Karpas-422 (cell line): ENCODE measurements around the gene DMRTC2. TPM values are rescaled to one million over a fixed set of nuclear protein-coding genes. Genes with fewer than 3 reads are reported as not detected.
A peak's percentile ranks its signal among the peaks of the same experiment; 100 is the strongest.

Source experiments
- DNase-seq: peaks from one replicate; pipeline ENCODE4 v3.0.0-alpha.2; 2015
- H2AFZ ChIP-seq: fragments of 200-600 bp; sonication (generic); 2 replicates; pipeline ENCODE4 v1.6.1; 2014; ENCODE audit warnings: antibody characterized with exemption, low read length, mixed read lengths
- H3K27ac ChIP-seq: fragments of 200-600 bp; sonication (generic); 2 replicates; pipeline ENCODE4 v1.5.1; 2014; ENCODE audit warnings: mild to moderate bottlenecking, low read length, moderate library complexity
- H3K27me3 ChIP-seq: fragments of 200-600 bp; sonication (generic); 2 replicates; pipeline ENCODE4 v1.6.1; 2014; ENCODE audit warnings: low read length, mixed read lengths
- H3K36me3 ChIP-seq: fragments of 200-600 bp; sonication (generic); 2 replicates; pipeline ENCODE4 v1.6.1; 2014; ENCODE audit warnings: low read length, mixed read lengths; ENCODE audit not compliant: insufficient read depth
- H3K4me1 ChIP-seq: fragments of 200-600 bp; sonication (generic); 2 replicates; pipeline ENCODE4 v1.6.1; 2014; ENCODE audit warnings: mild to moderate bottlenecking, low read length, mixed read lengths
- H3K4me2 ChIP-seq: fragments of 200-600 bp; sonication (generic); 2 replicates; pipeline ENCODE4 v1.6.1; 2014; ENCODE audit warnings: low read length, low read depth, mild to moderate bottlenecking; ENCODE audit not compliant: poor library complexity, severe bottlenecking
- H3K4me3 ChIP-seq: fragments of 200-600 bp; sonication (generic); 2 replicates; pipeline ENCODE4 v1.5.1; 2014; ENCODE audit warnings: mild to moderate bottlenecking, antibody characterized with exemption, low read length, mixed read lengths
- H3K79me2 ChIP-seq: fragments of 200-600 bp; sonication (generic); 2 replicates; pipeline ENCODE4 v1.6.1; 2014; ENCODE audit warnings: mild to moderate bottlenecking, low read length, mixed read lengths
- H3K9ac ChIP-seq: fragments of 200-600 bp; sonication (generic); 2 replicates; pipeline ENCODE4 v1.6.0; 2014; ENCODE audit warnings: low read length
- H3K9me2 ChIP-seq: fragments of 200-600 bp; sonication (generic), shearing (Covaris generic); replicated peaks from 2 replicates; pipeline ENCODE4 v1.6.0; 2014; ENCODE audit warnings: mild to moderate bottlenecking, low read length, moderate library complexity; ENCODE audit not compliant: insufficient read depth
- H3K9me3 ChIP-seq: fragments of 300-700, 200-600 bp; sonication (generic); 2 replicates; pipeline ENCODE4 v1.6.1; 2014; ENCODE audit warnings: low read length, mixed read lengths
- H4K20me1 ChIP-seq: fragments of 200-600 bp; sonication (generic); 2 replicates; pipeline ENCODE4 v1.6.1; 2014; ENCODE audit warnings: mild to moderate bottlenecking, antibody characterized with exemption, low read length, low read depth; ENCODE audit not compliant: insufficient read depth
- total RNA-seq: library from RNA; depleted of rRNA; stranded (reverse); fragments of >200 nt; shearing (Covaris generic); gene quantifications from 2 replicates; pipeline ENCODE4 v1.2.3, GENCODE V29; 2014; ENCODE audit warnings: low replicate concordance

The DMRTC2 gene
- total RNA-seq, 1 experiment from 2014 or later, result not detected

DNA sequence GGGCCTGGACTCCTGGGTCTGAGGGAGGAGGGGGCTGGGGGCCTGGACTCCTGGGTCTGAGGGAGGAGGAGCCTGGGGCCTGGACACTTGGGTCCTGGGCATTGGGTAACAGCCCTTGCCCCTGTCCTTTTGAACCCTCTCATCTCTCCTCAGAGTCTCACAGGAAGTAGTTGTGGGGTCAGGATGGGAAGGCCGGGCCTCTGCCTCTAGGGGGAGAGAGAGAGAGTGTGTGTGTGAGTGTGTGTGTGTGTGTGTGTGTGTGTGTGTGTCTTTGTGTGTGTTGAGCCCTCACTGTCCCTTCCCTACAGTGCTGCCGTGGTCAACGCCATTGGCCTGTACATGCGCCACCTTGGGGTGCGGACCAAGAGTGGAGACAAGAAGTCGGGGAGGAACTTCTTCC is 49.1 kb downstream of the DMRTC2 start:
- Histone ChIP-seq H2AFZ (no peak overlapping the region), H4K20me1 (no peaks in the 10 kb centered on the region), H3K4me1 (peaks cover 9% of the 10 kb centered on the region), H3K36me3 (peaks cover 21% of the 10 kb centered on the region; the same call in 1 of the 2 replicates), H3K9ac (no peak overlapping the region), H3K9me2 (no peaks in the 10 kb centered on the region), H3K4me3 (no peak overlapping the region), H3K4me2 (no peak overlapping the region), H3K79me2 (no peaks in the 10 kb centered on the region; the same call in 1 of the 2 replicates), H3K27me3 (no peaks in the 10 kb centered on the region), H3K9me3 (no peaks in the 10 kb centered on the region), H3K27ac (no peak overlapping the region)
- peak; percentile 77 for DNase-seq

DNA sequence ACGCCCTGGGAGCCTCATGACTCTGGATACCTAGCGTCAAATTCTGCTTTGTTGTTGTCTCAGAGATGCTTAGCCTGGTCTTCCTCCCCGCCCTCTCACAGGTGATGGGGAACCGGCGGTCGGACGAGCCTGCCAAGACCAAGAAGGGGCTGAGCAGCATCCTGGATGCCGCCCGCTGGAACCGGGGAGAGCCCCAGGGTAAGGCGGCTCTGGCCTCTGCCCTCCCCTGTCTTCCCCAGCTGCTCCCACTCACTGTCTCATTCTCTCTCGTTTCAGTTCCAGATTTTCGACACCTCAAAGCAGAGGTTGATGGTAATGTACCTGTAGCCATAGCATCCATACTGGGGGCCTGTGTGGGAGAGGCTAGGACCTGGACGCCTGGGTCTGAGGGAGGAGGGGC is 49.5 kb downstream of the DMRTC2 start:
- H3K79me2 ChIP-seq, result no peaks in the 10 kb centered on the region; the same call in 1 of the 2 replicates
- no peaks in the 10 kb centered on the region for H4K20me1 ChIP-seq
- no peaks in the 10 kb centered on the region for H3K27me3 ChIP-seq
- peaks cover 9% of the 10 kb centered on the region for H3K4me1 ChIP-seq
- H2AFZ ChIP-seq, result no peak overlapping the region
- no peak overlapping the region for H3K4me2 ChIP-seq
- H3K4me3 ChIP-seq, result no peak overlapping the region
- H3K9me2 ChIP-seq, result no peaks in the 10 kb centered on the region
- no peak overlapping the region for H3K9ac ChIP-seq
- H3K9me3 ChIP-seq, result no peaks in the 10 kb centered on the region
- peaks cover 17% of the 10 kb centered on the region; the same call in 1 of the 2 replicates for H3K36me3 ChIP-seq
- no peak for DNase-seq
- H3K27ac ChIP-seq, result no peak overlapping the region

DNA sequence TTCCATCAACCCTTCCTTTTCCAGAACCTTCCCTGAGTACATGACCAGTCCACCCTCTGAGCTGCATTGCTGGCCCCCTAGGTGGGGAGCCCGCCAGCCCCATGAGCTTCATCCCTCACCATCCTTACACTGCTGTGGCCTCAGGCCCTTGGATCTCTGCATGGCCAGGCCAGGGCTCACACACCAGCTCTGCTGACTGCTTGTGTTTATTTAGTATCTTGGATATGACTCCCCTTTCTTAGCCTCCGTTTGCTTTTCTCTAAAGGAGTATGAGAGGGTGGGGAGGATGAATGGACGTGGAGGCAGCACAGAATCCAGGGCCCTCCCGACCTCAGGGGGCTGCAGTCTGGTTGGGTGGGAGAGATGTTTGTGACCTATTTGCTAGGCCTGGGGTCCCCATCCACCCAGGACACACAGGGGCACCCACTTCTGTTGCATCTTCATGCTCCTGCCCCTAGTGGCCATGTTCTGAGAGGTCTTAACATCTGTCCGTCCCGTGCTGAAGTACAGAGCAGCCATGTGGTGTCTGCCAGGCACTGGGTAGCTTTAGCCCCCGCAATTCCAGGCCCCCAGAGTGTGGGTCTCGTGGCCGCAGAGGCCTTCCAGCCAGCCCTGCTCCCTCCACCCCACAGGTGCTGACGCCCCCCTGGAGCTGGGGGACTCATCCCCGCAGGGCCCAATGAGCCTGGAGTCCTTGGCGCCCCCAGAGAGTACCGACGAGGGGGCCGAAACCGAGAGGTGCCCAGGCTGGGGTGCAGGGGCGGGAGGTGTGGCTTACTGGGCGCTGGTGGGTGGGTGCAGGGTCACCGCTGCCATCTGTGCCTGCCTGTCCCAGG is 51.1 kb downstream of the DMRTC2 start:
- Histone ChIP-seq H3K4me3 (no peak overlapping the region), H3K79me2 (no peaks in the 10 kb centered on the region; the same call in 1 of the 2 replicates), H3K27me3 (no peaks in the 10 kb centered on the region), H3K9ac (no peak overlapping the region), H3K27ac (peak overlapping the region; percentile 18; the same call in 1 of the 2 replicates), H3K36me3 (peaks cover 22% of the 10 kb centered on the region; the same call in 1 of the 2 replicates), H3K4me2 (no peak overlapping the region), H3K9me2 (no peaks in the 10 kb centered on the region), H4K20me1 (no peaks in the 10 kb centered on the region), H2AFZ (no peak overlapping the region), H3K9me3 (no peaks in the 10 kb centered on the region), H3K4me1 (peaks cover 9% of the 10 kb centered on the region)
- DNase-seq, result peak; percentile 79

DNA sequence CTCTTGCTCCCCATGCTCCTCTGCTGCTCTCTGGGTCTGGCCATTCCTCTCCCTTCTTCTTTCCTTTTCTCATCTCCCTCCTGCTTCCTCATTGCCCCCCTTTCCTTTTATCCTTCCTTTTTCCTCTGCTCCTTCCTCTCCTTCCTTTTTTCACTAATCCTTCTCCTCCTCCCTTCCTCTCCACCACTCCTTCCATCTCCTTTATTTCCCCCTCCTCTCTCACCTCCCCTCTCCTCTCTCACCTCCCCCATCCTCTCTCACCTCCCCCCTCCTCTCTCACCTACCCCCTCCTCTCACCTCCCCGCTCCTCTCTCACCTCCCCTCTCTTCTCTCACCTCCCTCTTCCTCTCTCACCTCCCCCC is 51.7 kb downstream of the DMRTC2 start:
- Histone ChIP-seq H3K4me3 (no peak overlapping the region), H3K9ac (no peak overlapping the region), H3K36me3 (peaks cover 23% of the 10 kb centered on the region; the same call in 1 of the 2 replicates), H3K27ac (peak overlapping the region; percentile 18; the same call in 1 of the 2 replicates), H3K79me2 (no peaks in the 10 kb centered on the region; the same call in 1 of the 2 replicates), H3K9me3 (no peaks in the 10 kb centered on the region), H4K20me1 (no peaks in the 10 kb centered on the region), H3K27me3 (no peaks in the 10 kb centered on the region), H3K4me2 (no peak overlapping the region), H3K9me2 (no peaks in the 10 kb centered on the region), H2AFZ (no peak overlapping the region), H3K4me1 (peaks cover 9% of the 10 kb centered on the region)
- DNase-seq, result no peak

DNA sequence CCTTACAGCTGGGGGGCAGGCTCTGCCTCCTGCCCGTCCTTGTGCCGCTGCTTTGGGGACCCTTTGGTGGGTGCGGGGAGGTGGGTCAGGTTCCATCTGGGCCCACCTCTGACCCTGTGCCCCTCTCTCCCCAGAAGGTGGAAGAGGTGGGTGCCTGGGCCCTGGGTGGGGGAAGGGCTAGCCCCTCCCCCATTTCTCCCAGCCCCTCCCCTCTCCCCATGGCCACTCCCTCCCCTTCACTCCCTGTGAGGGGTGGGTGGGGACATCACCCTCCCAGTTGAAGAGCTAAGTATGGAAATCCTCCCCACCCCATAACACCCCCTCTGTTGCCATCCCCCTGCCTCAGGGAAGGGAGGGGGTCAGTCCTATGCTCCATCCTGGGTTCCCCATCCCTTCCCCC is 52.3 kb downstream of the DMRTC2 start:
- Histone ChIP-seq H3K36me3 (peaks cover 27% of the 10 kb centered on the region; the same call in 1 of the 2 replicates), H3K79me2 (no peaks in the 10 kb centered on the region; the same call in 1 of the 2 replicates), H3K4me1 (peaks cover 9% of the 10 kb centered on the region), H3K4me3 (no peak overlapping the region), H2AFZ (no peak overlapping the region), H3K27me3 (no peaks in the 10 kb centered on the region), H3K27ac (no peak overlapping the region), H3K9me3 (no peaks in the 10 kb centered on the region), H3K9me2 (no peaks in the 10 kb centered on the region), H4K20me1 (no peaks in the 10 kb centered on the region), H3K4me2 (no peak overlapping the region), H3K9ac (no peak overlapping the region)
- DNase-seq, result no peak

DNA sequence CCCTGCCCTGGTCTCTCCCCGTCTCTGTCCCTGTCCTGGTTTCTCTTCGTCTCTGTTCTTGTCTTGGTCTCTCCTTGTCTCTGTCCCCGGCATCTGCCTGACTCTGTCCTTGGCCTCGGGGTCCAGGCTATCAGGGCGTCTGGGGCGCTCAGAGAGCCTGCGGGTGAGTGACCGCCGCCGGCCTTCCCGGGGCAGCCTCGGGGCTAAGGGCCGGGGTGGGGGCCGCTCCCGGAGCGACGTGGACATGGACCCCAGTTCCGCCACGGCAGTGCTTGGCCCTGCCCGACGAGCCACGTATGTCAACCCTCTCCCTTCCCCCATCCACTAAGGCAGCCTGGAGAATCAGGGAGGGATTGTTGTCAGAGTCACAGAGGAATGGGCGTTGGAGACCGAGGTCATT is 53.0 kb downstream of the DMRTC2 start:
- Histone ChIP-seq H4K20me1 (no peaks in the 10 kb centered on the region), H3K9ac (no peak overlapping the region)

DNA sequence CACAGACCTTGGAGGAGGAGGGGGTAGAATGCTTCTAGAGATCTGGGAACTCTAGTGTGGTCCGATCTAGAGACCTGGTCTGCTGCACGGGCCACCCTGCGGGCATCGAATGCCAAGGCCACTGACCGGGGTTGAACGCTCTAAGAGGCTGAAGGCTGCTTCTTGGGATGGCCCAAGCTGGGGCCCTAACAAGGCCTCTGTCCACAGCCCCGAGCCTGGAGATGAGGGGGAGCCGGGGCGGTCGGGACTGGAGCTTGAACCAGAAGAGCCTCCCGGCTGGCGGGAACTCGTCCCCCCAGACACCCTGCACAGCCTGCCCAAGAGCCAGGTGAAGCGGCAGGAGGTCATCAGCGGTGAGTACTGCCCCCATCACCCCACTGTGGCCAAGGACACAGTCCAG is 53.4 kb downstream of the DMRTC2 start:
- Histone ChIP-seq H3K9ac (no peak overlapping the region), H3K9me3 (no peaks in the 10 kb centered on the region), H2AFZ (no peak overlapping the region), H3K27ac (no peak overlapping the region), H3K36me3 (peaks cover 27% of the 10 kb centered on the region), H3K4me2 (no peak overlapping the region), H3K79me2 (no peaks in the 10 kb centered on the region; the same call in 1 of the 2 replicates), H3K4me1 (peaks cover 9% of the 10 kb centered on the region), H3K27me3 (no peaks in the 10 kb centered on the region), H3K4me3 (no peak overlapping the region), H3K9me2 (no peaks in the 10 kb centered on the region), H4K20me1 (no peaks in the 10 kb centered on the region)
- no peak for DNase-seq

More for the DNA sequence above, 53.0 kb downstream of the DMRTC2 start:
- Histone ChIP-seq H3K9me2 (no peaks in the 10 kb centered on the region), H2AFZ (no peak overlapping the region), H3K4me1 (peaks cover 9% of the 10 kb centered on the region), H3K27ac (no peak overlapping the region), H3K4me2 (no peak overlapping the region), H3K79me2 (no peaks in the 10 kb centered on the region; the same call in 1 of the 2 replicates), H3K9me3 (no peaks in the 10 kb centered on the region), H3K4me3 (no peak overlapping the region), H3K36me3 (peaks cover 27% of the 10 kb centered on the region; the same call in 1 of the 2 replicates), H3K27me3 (no peaks in the 10 kb centered on the region)
- no peak for DNase-seq
